ENCODE measurements around the gene MTG1. TPM values are rescaled to one million over a fixed set of nuclear protein-coding genes. Genes with fewer than 3 reads are reported as not detected.
"Not testable (repeated sequence)": the region's sequence is repeated elsewhere in the genome, so short reads cannot be mapped to it uniquely, and the experiment has no call there.

Gene MTG1
- total RNA-seq, 1 experiment from 2014 or later, result 83.3 TPM

GRCh38 chr10:133365461-133366129 lies 28.4 kb upstream of the MTG1 start:
- intact Hi-C loops (cut with micrococcal nuclease; ENCODE audit: unreplicated experiment), result no loop called here
- H3K4me3 ChIP-seq (ENCODE audit: low read depth, low read length, poor library complexity, severe bottlenecking), result no peak overlapping the region
- no peaks in the 10 kb centered on the region for H3K27me3 ChIP-seq (replicated peaks; ENCODE audit: insufficient read depth, low read depth, low read length, poor library complexity)
- ChIA-PET CTCF (no interaction called here), POLR2A (ENCODE audit: low non-redundant PET) (no interaction called here)
- peaks cover 49% of the 10 kb centered on the region for H3K36me3 ChIP-seq (ENCODE audit: insufficient read depth, low read length, poor library complexity, severe bottlenecking)
- TF ChIP-seq CTCF (conservative IDR thresholded peaks at IDR 0.05; ENCODE audit: low read depth, low read length), result no peak
- no peaks in the 10 kb centered on the region for H3K4me1 ChIP-seq (ENCODE audit: insufficient read depth, low read length, poor library complexity, severe bottlenecking)
- no peak for DNase-seq (ENCODE audit: low spot score)
- no peaks in the 10 kb centered on the region for H3K9me3 ChIP-seq (ENCODE audit: low read depth, low read length, poor library complexity, severe bottlenecking)
- H3K27ac ChIP-seq (ENCODE audit: low read depth, low read length, poor library complexity, severe bottlenecking), result no peak overlapping the region
- no TSS peak for BruUV-seq (replicated peaks)

GRCh38 chr10:133366130-133366478 lies 27.9 kb upstream of the MTG1 start:
- Histone ChIP-seq H3K27me3 (replicated peaks; ENCODE audit: insufficient read depth, low read depth, low read length, poor library complexity) (no peaks in the 10 kb centered on the region), H3K36me3 (ENCODE audit: insufficient read depth, low read length, poor library complexity, severe bottlenecking) (peaks cover 49% of the 10 kb centered on the region), H3K4me3 (ENCODE audit: low read depth, low read length, poor library complexity, severe bottlenecking) (no peak overlapping the region), H3K4me1 (ENCODE audit: insufficient read depth, low read length, poor library complexity, severe bottlenecking) (no peaks in the 10 kb centered on the region), H3K9me3 (ENCODE audit: low read depth, low read length, poor library complexity, severe bottlenecking) (no peaks in the 10 kb centered on the region), H3K27ac (ENCODE audit: low read depth, low read length, poor library complexity, severe bottlenecking) (no peak overlapping the region)
- ChIA-PET POLR2A (ENCODE audit: low non-redundant PET) (no interaction called here), CTCF (no interaction called here)
- BruUV-seq (replicated peaks), result no TSS peak
- DNase-seq (ENCODE audit: low spot score), result no peak
- TF ChIP-seq CTCF (conservative IDR thresholded peaks at IDR 0.05; ENCODE audit: low read depth, low read length) (no peak), EZH2 (IDR thresholded peaks at IDR 0.05; ENCODE audit: borderline replicate concordance, low read depth, low read length, poor library complexity, severe bottlenecking) (no peak)
- intact Hi-C loops (cut with micrococcal nuclease; ENCODE audit: unreplicated experiment), result no loop called here

- ChIA-PET POLR2A (ENCODE audit: low non-redundant PET) (no interaction called here), CTCF (no interaction called here)
- Histone ChIP-seq H3K4me1 (ENCODE audit: insufficient read depth, low read length, poor library complexity, severe bottlenecking) (no peaks in the 10 kb centered on the region), H3K27me3 (replicated peaks; ENCODE audit: insufficient read depth, low read depth, low read length, poor library complexity) (no peaks in the 10 kb centered on the region), H3K4me3 (ENCODE audit: low read depth, low read length, poor library complexity, severe bottlenecking) (no peak overlapping the region), H3K36me3 (ENCODE audit: insufficient read depth, low read length, poor library complexity, severe bottlenecking) (peaks cover 49% of the 10 kb centered on the region), H3K9me3 (ENCODE audit: low read depth, low read length, poor library complexity, severe bottlenecking) (no peaks in the 10 kb centered on the region), H3K27ac (ENCODE audit: low read depth, low read length, poor library complexity, severe bottlenecking) (no peak overlapping the region)
- no peak for DNase-seq (ENCODE audit: low spot score)
- no TSS peak for BruUV-seq (replicated peaks)
- TF ChIP-seq EZH2 (IDR thresholded peaks at IDR 0.05; ENCODE audit: borderline replicate concordance, low read depth, low read length, poor library complexity, severe bottlenecking) (no peak), CTCF (conservative IDR thresholded peaks at IDR 0.05; ENCODE audit: low read depth, low read length) (no peak)
- intact Hi-C loops (cut with micrococcal nuclease; ENCODE audit: unreplicated experiment), result no loop called here
Measured at GRCh38 chr10:133366751-133367150, 27.2 kb upstream of the MTG1 start.

- POLR2A ChIA-PET (ENCODE audit: low non-redundant PET); H3K27me3 ChIP-seq (replicated peaks; ENCODE audit: insufficient read depth, low read depth, low read length, poor library complexity); H3K4me1 ChIP-seq (ENCODE audit: insufficient read depth, low read length, poor library complexity, severe bottlenecking); H3K4me3 ChIP-seq (ENCODE audit: low read depth, low read length, poor library complexity, severe bottlenecking); BruUV-seq (replicated peaks); H3K27ac ChIP-seq (ENCODE audit: low read depth, low read length, poor library complexity, severe bottlenecking); CTCF ChIA-PET; DNase-seq (ENCODE audit: low spot score); intact Hi-C loops (cut with micrococcal nuclease; ENCODE audit: unreplicated experiment); H3K9me3 ChIP-seq (ENCODE audit: low read depth, low read length, poor library complexity, severe bottlenecking): not testable (repeated sequence)
- peaks cover 43% of the 10 kb centered on the region for H3K36me3 ChIP-seq (ENCODE audit: insufficient read depth, low read length, poor library complexity, severe bottlenecking)
Measured at GRCh38 chr10:133367461-133367860, 26.5 kb upstream of the MTG1 start.
